ENCODE results near the gene ZBTB46.
A peak's percentile ranks its signal among the peaks of the same experiment; 100 is the strongest.

ZBTB46 gene

DNA sequence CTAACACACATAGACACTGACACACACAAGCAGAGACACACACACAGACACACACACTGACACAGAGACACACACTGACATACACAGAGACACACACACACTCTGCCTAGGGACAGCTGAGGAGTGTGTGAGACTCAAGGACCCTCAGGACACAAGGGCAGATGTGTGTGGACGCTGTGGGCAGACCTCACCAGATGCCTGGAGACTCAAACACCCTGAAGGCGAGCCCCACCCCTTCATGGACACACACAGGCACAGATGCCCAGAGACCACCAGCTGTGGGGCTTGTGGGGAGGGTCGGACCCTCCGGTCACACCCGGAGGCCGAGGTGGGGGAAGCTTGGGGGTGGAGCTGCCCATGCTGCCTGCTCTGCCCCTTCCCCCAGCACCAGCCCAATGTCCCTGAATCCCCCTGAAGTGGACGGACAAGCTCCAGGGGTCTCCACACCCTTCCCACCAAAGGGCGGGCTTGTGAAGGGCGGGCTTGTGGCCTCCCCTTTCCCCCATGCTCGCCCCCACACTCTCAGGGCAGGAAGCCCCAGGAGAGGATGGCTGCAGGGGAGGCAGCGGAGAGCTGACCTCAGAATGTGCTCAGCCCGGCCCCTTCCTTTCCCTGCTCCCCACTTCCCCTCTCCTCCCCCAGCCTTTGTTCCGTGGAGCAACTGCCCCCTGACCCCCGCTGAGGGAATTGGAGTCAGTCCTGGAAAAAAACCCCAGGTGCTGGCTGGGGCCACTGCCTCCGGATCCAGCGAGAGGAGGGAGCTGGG lies 16.4 kb upstream of the ZBTB46 start:
- Histone ChIP-seq H3K27ac (ENCODE audit: low read depth, low read length) (no peak overlapping the region), H3K79me2 (ENCODE audit: control insufficient read depth, insufficient read depth, low read length, unreplicated experiment) (no peaks in the 10 kb centered on the region), H3K27me3 (ENCODE audit: insufficient read depth, low read length) (no peaks in the 10 kb centered on the region), H3K4me1 (ENCODE audit: control insufficient read depth, insufficient read depth, low read length, unreplicated experiment) (peaks cover 19% of the 10 kb centered on the region), H2AFZ (ENCODE audit: low read length, unreplicated experiment) (no peak overlapping the region), H3K36me3 (ENCODE audit: insufficient read depth, low read length) (no peaks in the 10 kb centered on the region), H3K4me3 (ENCODE audit: low read depth, low read length) (no peak overlapping the region)

DNA sequence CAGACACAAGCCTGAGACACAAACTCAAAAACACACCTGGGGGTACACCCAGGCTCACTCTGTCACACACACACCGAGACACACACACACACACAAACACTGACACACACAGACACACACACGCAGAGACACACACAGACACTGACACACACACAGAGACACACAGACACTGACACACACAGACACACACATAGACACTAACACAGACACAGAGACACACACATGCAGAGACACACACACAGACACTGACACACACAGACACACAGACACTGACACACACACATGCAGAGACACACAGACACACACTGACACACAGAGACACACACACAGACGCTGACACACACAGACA lies 15.8 kb upstream of the ZBTB46 start:
- Histone ChIP-seq H3K36me3 (ENCODE audit: insufficient read depth, low read length) (no peaks in the 10 kb centered on the region), H3K79me2 (ENCODE audit: control insufficient read depth, insufficient read depth, low read length, unreplicated experiment) (no peaks in the 10 kb centered on the region), H3K27ac (ENCODE audit: low read depth, low read length) (no peak overlapping the region), H3K4me1 (ENCODE audit: control insufficient read depth, insufficient read depth, low read length, unreplicated experiment) (peaks cover 19% of the 10 kb centered on the region), H2AFZ (ENCODE audit: low read length, unreplicated experiment) (no peak overlapping the region), H3K27me3 (ENCODE audit: insufficient read depth, low read length) (no peaks in the 10 kb centered on the region), H3K4me3 (ENCODE audit: low read depth, low read length) (no peak overlapping the region)

DNA sequence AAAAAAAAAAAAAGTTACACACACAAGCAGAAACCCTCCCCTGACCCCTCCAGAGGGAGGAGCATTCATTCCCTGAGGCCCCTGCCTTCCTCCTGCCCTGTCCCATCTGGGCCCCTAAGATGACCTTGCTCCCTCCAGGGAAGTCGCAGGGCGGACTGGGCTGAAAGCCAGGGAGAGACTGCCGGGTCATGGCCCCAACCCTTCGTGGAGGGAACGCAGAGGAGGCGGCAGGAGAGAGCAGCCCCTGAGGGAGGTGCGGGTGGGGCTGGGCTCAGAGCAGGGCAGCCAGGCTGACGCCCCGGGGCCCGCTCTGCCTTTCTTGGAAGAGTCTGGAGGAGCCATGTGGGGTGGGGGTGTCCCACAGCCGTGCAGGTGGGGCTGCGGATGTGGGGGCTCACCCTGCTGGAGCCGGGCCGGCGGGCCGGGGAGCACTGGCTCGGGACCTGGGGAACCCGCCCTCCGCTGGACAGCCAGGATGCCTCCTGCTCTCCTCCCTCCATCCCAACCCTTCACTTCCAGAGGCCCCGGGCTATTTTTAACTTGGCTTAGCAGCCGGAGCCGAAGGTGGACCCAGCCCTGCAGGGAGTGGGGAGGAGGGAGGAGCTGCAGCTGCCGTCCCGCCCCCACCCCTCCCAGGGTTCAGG lies 15.2 kb upstream of the ZBTB46 start:
- Histone ChIP-seq H3K79me2 (ENCODE audit: control insufficient read depth, insufficient read depth, low read length, unreplicated experiment) (no peaks in the 10 kb centered on the region), H3K36me3 (ENCODE audit: insufficient read depth, low read length) (no peaks in the 10 kb centered on the region), H3K4me3 (ENCODE audit: low read depth, low read length) (peak overlapping the region; percentile 27), H3K27me3 (ENCODE audit: insufficient read depth, low read length) (no peaks in the 10 kb centered on the region), H3K27ac (ENCODE audit: low read depth, low read length) (no peak overlapping the region), H2AFZ (ENCODE audit: low read length, unreplicated experiment) (peak overlapping the region; percentile 22), H3K4me1 (ENCODE audit: control insufficient read depth, insufficient read depth, low read length, unreplicated experiment) (peaks cover 19% of the 10 kb centered on the region)

DNA sequence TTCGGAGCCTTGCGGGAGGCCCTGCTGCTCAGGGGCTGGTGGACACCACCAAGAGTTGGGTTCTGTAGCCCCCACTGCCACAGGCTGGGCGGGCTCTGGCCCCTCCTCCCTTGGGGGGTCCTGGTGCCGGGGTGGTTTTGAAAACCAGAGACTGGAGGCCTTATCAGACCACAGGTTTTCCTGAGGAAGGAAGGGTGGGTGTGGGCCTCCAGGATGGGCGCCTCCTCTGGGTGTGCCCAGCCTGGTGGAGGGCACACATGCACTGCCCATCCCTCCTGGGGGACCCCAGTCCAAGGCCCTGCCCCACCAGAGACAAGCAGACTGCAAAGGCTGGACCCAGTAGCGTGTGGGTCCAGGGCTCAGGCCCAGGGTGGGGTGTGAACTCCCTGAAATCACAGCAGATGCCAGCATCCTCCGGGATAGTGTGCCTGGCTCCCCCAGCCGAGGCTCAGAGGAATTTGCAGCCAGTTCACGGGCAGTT lies 13.5 kb upstream of the ZBTB46 start:
- H3K27me3 ChIP-seq (ENCODE audit: insufficient read depth, low read length): no peaks in the 10 kb centered on the region
- H2AFZ ChIP-seq (ENCODE audit: low read length, unreplicated experiment): no peak overlapping the region
- no peaks in the 10 kb centered on the region for H3K79me2 ChIP-seq (ENCODE audit: control insufficient read depth, insufficient read depth, low read length, unreplicated experiment)
- H3K36me3 ChIP-seq (ENCODE audit: insufficient read depth, low read length): no peaks in the 10 kb centered on the region
- H3K27ac ChIP-seq (ENCODE audit: low read depth, low read length): no peak overlapping the region
- peaks cover 19% of the 10 kb centered on the region for H3K4me1 ChIP-seq (ENCODE audit: control insufficient read depth, insufficient read depth, low read length, unreplicated experiment)
- H3K4me3 ChIP-seq (ENCODE audit: low read depth, low read length): no peak overlapping the region

DNA sequence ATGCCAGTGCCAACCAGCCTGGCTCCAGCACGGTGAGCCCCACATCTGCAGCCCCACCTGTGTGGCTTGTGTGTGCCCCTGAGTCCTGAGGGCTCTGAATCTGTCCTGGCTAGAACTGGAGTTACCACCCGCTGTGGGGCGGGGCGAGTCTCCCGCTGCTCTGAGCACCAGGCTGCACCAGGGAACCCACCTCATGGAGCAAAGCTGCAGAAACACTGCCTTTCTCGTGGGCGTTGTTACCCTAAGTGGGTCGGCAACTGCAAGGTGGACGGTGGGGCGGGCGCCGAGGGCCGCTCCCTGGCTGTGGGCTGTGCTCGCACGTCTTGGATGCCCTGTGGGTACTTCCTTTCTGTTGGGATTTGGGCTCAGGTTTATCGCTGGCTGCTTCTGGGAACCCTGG lies 12.7 kb upstream of the ZBTB46 start:
- Histone ChIP-seq H3K4me3 (ENCODE audit: low read depth, low read length) (no peak overlapping the region), H3K4me1 (ENCODE audit: control insufficient read depth, insufficient read depth, low read length, unreplicated experiment) (peaks cover 19% of the 10 kb centered on the region), H2AFZ (ENCODE audit: low read length, unreplicated experiment) (no peak overlapping the region), H3K27ac (ENCODE audit: low read depth, low read length) (no peak overlapping the region), H3K27me3 (ENCODE audit: insufficient read depth, low read length) (no peaks in the 10 kb centered on the region), H3K36me3 (ENCODE audit: insufficient read depth, low read length) (no peaks in the 10 kb centered on the region), H3K79me2 (ENCODE audit: control insufficient read depth, insufficient read depth, low read length, unreplicated experiment) (no peaks in the 10 kb centered on the region)

DNA sequence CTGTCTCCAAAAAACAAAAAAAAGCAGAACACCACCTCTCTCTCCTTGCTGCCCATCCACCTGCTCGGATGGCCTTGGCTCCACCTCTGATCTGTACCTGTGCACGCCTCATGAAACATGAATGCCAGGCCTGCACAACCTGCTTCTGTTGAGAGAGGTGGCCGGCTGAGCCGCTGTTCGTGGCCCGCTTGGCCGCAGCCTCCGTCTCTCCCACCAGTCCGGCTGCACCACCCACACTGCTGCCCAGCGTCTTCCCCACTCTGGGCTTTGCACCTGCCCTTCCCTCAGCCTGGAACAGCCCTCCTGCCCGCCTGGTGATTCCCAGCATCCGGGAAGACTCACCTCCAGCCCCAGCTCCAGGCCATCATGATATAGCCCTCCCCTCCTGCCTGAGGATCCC lies 12.2 kb upstream of the ZBTB46 start:
- no peaks in the 10 kb centered on the region for H3K36me3 ChIP-seq (ENCODE audit: insufficient read depth, low read length)
- H3K27ac ChIP-seq (ENCODE audit: low read depth, low read length): no peak overlapping the region
- no peaks in the 10 kb centered on the region for H3K79me2 ChIP-seq (ENCODE audit: control insufficient read depth, insufficient read depth, low read length, unreplicated experiment)
- H3K4me1 ChIP-seq (ENCODE audit: control insufficient read depth, insufficient read depth, low read length, unreplicated experiment): peaks cover 19% of the 10 kb centered on the region
- H3K27me3 ChIP-seq (ENCODE audit: insufficient read depth, low read length): no peaks in the 10 kb centered on the region
- no peak overlapping the region for H2AFZ ChIP-seq (ENCODE audit: low read length, unreplicated experiment)
- H3K4me3 ChIP-seq (ENCODE audit: low read depth, low read length): no peak overlapping the region

DNA sequence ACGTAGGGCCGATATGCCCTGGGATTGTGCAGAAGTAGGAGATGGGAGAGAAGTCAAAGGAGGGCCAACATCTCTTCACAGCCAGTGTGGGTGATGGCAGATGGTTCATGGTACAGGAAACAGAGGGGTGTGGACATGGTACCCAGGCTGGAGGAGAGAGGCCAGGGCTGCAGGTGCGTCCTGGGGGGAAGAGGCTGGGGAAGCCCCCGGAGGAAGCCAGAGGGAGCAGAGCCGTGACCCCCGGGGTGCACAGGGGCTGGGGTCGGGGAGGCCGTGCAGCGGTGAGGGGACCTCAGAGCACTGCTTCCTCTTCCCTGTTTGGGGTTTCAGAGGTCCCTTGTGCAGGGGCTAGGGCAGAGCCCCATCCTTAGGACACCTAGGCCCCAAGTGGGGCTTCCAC lies 11.2 kb upstream of the ZBTB46 start:
- Histone ChIP-seq H3K4me1 (ENCODE audit: control insufficient read depth, insufficient read depth, low read length, unreplicated experiment) (peaks cover 14% of the 10 kb centered on the region), H3K4me3 (ENCODE audit: low read depth, low read length) (no peak overlapping the region), H3K27me3 (ENCODE audit: insufficient read depth, low read length) (no peaks in the 10 kb centered on the region), H3K79me2 (ENCODE audit: control insufficient read depth, insufficient read depth, low read length, unreplicated experiment) (no peaks in the 10 kb centered on the region), H3K27ac (ENCODE audit: low read depth, low read length) (no peak overlapping the region), H3K36me3 (ENCODE audit: insufficient read depth, low read length) (no peaks in the 10 kb centered on the region), H2AFZ (ENCODE audit: low read length, unreplicated experiment) (no peak overlapping the region)

DNA sequence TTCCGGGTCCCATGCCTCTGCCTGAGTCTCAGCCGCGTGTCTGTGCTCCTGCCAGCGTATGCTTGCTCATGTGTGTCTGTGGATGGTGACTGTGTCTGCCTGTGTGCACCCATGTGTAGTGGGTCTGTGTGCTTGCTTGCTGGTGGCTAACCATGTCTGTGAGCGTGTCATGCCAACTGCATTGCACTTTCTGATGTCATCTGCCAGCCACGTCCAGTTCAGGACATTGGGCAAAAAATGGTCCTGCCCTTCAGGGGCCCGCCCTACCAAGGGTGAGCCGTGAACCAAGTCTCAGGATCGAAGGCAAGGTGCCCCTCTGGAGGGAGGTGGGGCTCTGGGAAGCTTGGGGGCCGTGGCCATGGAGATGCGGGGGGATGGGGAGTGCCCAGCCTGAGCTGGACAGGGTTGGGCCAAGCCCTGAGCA lies 9.4 kb upstream of the ZBTB46 start:
- no peak overlapping the region for H3K4me3 ChIP-seq (ENCODE audit: low read depth, low read length)
- H3K27me3 ChIP-seq (ENCODE audit: insufficient read depth, low read length): no peaks in the 10 kb centered on the region
- no peaks in the 10 kb centered on the region for H3K4me1 ChIP-seq (ENCODE audit: control insufficient read depth, insufficient read depth, low read length, unreplicated experiment)
- H3K27ac ChIP-seq (ENCODE audit: low read depth, low read length): no peak overlapping the region
- H3K36me3 ChIP-seq (ENCODE audit: insufficient read depth, low read length): no peaks in the 10 kb centered on the region
- no peak overlapping the region for H2AFZ ChIP-seq (ENCODE audit: low read length, unreplicated experiment)
- H3K79me2 ChIP-seq (ENCODE audit: control insufficient read depth, insufficient read depth, low read length, unreplicated experiment): no peaks in the 10 kb centered on the region

DNA sequence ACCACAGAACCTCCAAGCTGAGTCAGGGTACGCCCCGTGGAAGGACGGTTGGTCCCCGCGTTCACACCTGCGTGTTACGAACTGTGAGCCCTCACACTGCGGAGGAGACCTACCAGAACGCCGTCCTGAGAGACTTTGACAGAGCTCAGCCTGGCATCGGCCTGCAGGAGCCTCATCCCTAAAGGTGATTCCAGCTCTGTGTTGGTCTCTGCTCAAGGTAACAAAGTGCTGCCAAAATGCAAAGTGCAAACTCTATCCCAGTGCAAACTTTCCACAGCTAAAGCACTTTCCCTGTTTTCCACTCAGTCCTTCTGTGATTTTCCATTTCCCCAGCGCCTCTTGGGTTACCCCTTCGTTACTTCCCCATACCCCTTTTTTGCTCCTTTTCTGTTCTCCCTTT lies 8.6 kb upstream of the ZBTB46 start:
- no peaks in the 10 kb centered on the region for H3K36me3 ChIP-seq (ENCODE audit: insufficient read depth, low read length)
- H3K4me1 ChIP-seq (ENCODE audit: control insufficient read depth, insufficient read depth, low read length, unreplicated experiment): peaks cover 2% of the 10 kb centered on the region
- H3K27ac ChIP-seq (ENCODE audit: low read depth, low read length): no peak overlapping the region
- H3K4me3 ChIP-seq (ENCODE audit: low read depth, low read length): no peak overlapping the region
- no peak overlapping the region for H2AFZ ChIP-seq (ENCODE audit: low read length, unreplicated experiment)
- no peaks in the 10 kb centered on the region for H3K27me3 ChIP-seq (ENCODE audit: insufficient read depth, low read length)
- no peaks in the 10 kb centered on the region for H3K79me2 ChIP-seq (ENCODE audit: control insufficient read depth, insufficient read depth, low read length, unreplicated experiment)

DNA sequence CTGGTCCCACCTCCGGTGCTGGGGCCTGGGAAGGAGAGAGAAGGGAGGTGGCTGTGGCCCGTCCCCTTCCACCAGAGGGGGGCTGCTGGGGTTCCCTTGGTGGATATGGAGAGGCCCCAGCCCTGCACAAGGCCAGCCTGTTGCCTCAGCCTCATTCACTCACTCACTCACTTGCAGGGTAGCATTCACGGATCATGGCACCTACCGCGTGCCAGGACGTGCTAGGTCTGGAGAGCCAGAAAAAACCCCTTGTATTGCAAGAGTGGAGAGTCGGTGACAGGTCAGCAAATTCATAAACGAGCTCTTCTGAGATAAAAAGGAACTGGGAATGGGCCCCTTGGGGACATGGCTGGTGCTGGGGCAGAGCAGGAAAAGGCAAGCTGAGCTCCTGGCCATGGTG lies 6.4 kb upstream of the ZBTB46 start:
- no peak overlapping the region for H3K27ac ChIP-seq (ENCODE audit: low read depth, low read length)
- no peak overlapping the region for H2AFZ ChIP-seq (ENCODE audit: low read length, unreplicated experiment)
- H3K27me3 ChIP-seq (ENCODE audit: insufficient read depth, low read length): no peaks in the 10 kb centered on the region
- H3K4me1 ChIP-seq (ENCODE audit: control insufficient read depth, insufficient read depth, low read length, unreplicated experiment): peaks cover 11% of the 10 kb centered on the region
- H3K4me3 ChIP-seq (ENCODE audit: low read depth, low read length): no peak overlapping the region
- H3K36me3 ChIP-seq (ENCODE audit: insufficient read depth, low read length): no peaks in the 10 kb centered on the region
- no peaks in the 10 kb centered on the region for H3K79me2 ChIP-seq (ENCODE audit: control insufficient read depth, insufficient read depth, low read length, unreplicated experiment)
